Breast epithelium (tissue), 4 donors: ENCODE measurements around the gene SLC2A13. TPM values are rescaled to one million over a fixed set of nuclear protein-coding genes. Genes with fewer than 3 reads are reported as not detected.

ENCODE experiments used
- DNase-seq, 2 donors: peaks; one replicate each; pipeline ENCODE4 v3.0.0-alpha.2; 2019; ENCODE audit warnings: low spot score in 2 of 2
- H3K27ac ChIP-seq, 2 donors: fragments of 200-600 bp; sonication (generic) in 1 of 2; one replicate each; pipeline ENCODE4 v1.5.1; 2016 to 2019; ENCODE audit warnings: mild to moderate bottlenecking in 1 of 2
- H3K27me3 ChIP-seq, 2 donors: fragments of 200-600 bp; sonication (generic) in 1 of 2; one replicate each; pipeline versions ENCODE4 v1.5.1 to v1.6.0; 2017 to 2019; ENCODE audit warnings: control low read depth in 1 of 2, mild to moderate bottlenecking in 1 of 2
- H3K36me3 ChIP-seq: fragments of 200-600 bp; one replicate; pipeline ENCODE4 v1.5.1; 2019
- H3K4me1 ChIP-seq, 2 donors: fragments of 200-600 bp; sonication (generic); one replicate each; pipeline ENCODE4 v1.5.1; 2016 to 2019; ENCODE audit warnings: control low read depth in 1 of 2
- H3K4me3 ChIP-seq, 3 donors: fragments of 200-600 bp; sonication (generic); 1 replicate in 2 of 3; 2 replicates in 1 of 3; pipeline ENCODE4 v1.5.1; 2016 to 2019; ENCODE audit warnings: mild to moderate bottlenecking in 3 of 3, moderate library complexity in 2 of 3
- H3K9me3 ChIP-seq, 2 donors: fragments of 200-600 bp; sonication (generic) in 1 of 2; one replicate each; pipeline ENCODE4 v1.5.1; 2016 to 2019; ENCODE audit warnings: control low read depth in 1 of 2
- CTCF ChIP-seq, 3 donors: fragments of 450-650 bp; IDR thresholded peaks; one replicate each; pipeline ENCODE4 v1.5.1; 2016 to 2017; ENCODE audit warnings: antibody characterized with exemption in 3 of 3, mild to moderate bottlenecking in 3 of 3, moderate library complexity in 3 of 3
- POLR2A ChIP-seq: fragments of 450-650 bp; IDR thresholded peaks from one replicate; pipeline ENCODE4 v1.6.1; 2016; ENCODE audit warnings: antibody characterized with exemption, mild to moderate bottlenecking, moderate library complexity
- POLR2AphosphoS5 ChIP-seq, 3 donors: sonication (generic); formaldehyde crosslinking; IDR thresholded peaks; one replicate each; pipeline ENCODE4 v1.6.1; 2017; ENCODE audit warnings: antibody characterized with exemption in 3 of 3
- intact Hi-C: fragments of 100-400 bp; cut with DNase I; formaldehyde crosslinking; loops from one replicate; pipeline ENCODE4 v1.15.1; 2023; ENCODE audit warnings: low total_unique reads
- total RNA-seq, 3 donors: library from RNA; depleted of rRNA; stranded (reverse); fragments of >200 nt; gene quantifications; one replicate each; pipeline ENCODE4 v1.1.0, GENCODE V29; 2016

The SLC2A13 gene
- total RNA-seq, 3 donors from 2014 or later = 17.1 to 32.2 (median 22.0) TPM

GRCh38 chr12:40146800-40147797 is 41.2 kb upstream of the SLC2A13 start:
- H3K36me3 ChIP-seq = no peaks in the 10 kb centered on the region
- H3K4me3 ChIP-seq = no peak overlapping the region
- H3K9me3 ChIP-seq = no peaks in the 10 kb centered on the region
- H3K4me1 ChIP-seq = no peaks in the 10 kb centered on the region
- no peaks in the 10 kb centered on the region for H3K27me3 ChIP-seq
- H3K27ac ChIP-seq = no peak overlapping the region
- TF ChIP-seq CTCF (IDR thresholded peaks at IDR 0.05) = no peak
- TF ChIP-seq POLR2A = no peak
- TF ChIP-seq POLR2AphosphoS5 (IDR thresholded peaks at IDR 0.05) = no peak
- intact Hi-C loops = no loop called here
- DNase-seq = no peak

GRCh38 chr12:40145896-40146295 is 40.0 kb upstream of the SLC2A13 start:
- no peak for DNase-seq

GRCh38 chr12:40144023-40144422 is 38.1 kb upstream of the SLC2A13 start:
- Histone ChIP-seq H3K9me3 (no peaks in the 10 kb centered on the region), H3K36me3 (no peaks in the 10 kb centered on the region), H3K4me3 (no peak overlapping the region), H3K4me1 (no peaks in the 10 kb centered on the region), H3K27me3 (no peaks in the 10 kb centered on the region), H3K27ac (no peak overlapping the region)
- no peak for TF ChIP-seq CTCF (IDR thresholded peaks at IDR 0.05)
- intact Hi-C loops = no loop called here
- DNase-seq = no peak

More at GRCh38 chr12:40145896-40146295, 40.0 kb upstream of the SLC2A13 start:
- no peaks in the 10 kb centered on the region for H3K9me3 ChIP-seq
- no peaks in the 10 kb centered on the region for H3K27me3 ChIP-seq
- H3K27ac ChIP-seq = no peak overlapping the region
- H3K4me3 ChIP-seq = no peak overlapping the region
- no peaks in the 10 kb centered on the region for H3K36me3 ChIP-seq
- intact Hi-C loops = no loop called here
- TF ChIP-seq POLR2AphosphoS5 (IDR thresholded peaks at IDR 0.05) (no peak), CTCF (IDR thresholded peaks at IDR 0.05) (no peak), POLR2A (no peak)
- no peaks in the 10 kb centered on the region for H3K4me1 ChIP-seq

- intact Hi-C loops = no loop called here
- DNase-seq = no peak
Measured at GRCh38 chr12:40142001-40142744, 36.3 kb upstream of the SLC2A13 start.

More at GRCh38 chr12:40142001-40142744, 36.3 kb upstream of the SLC2A13 start:
- Histone ChIP-seq H3K9me3 (no peaks in the 10 kb centered on the region), H3K27me3 (no peaks in the 10 kb centered on the region), H3K36me3 (no peaks in the 10 kb centered on the region), H3K4me3 (no peak overlapping the region), H3K4me1 (no peaks in the 10 kb centered on the region), H3K27ac (no peak overlapping the region)
- TF ChIP-seq POLR2AphosphoS5 (IDR thresholded peaks at IDR 0.05) (no peak), POLR2A (no peak), CTCF (IDR thresholded peaks at IDR 0.05) (no peak)
